HL-60 (cell line): ENCODE measurements around the gene DKK3.

Experiments used
- DNase-seq, 2 experiments: peaks; one replicate each; pipeline ENCODE4 v3.0.0-alpha.2; 2010 to 2020; ENCODE audit warnings: low read depth in 1 of 2, low spot score in 1 of 2
- H3K27ac ChIP-seq: fragments of 250-450 bp; sonication (Bioruptor Pico); replicated peaks from 2 replicates; pipeline ENCODE4 v1.5.1; 2020; ENCODE audit warnings: mild to moderate bottlenecking, moderate library complexity
- H3K27me3 ChIP-seq: fragments of 250-450 bp; sonication (Bioruptor Pico); 2 replicates; pipeline ENCODE4 v1.5.1; 2021; ENCODE audit warnings: mild to moderate bottlenecking, moderate library complexity; ENCODE audit not compliant: insufficient read depth, poor library complexity, severe bottlenecking
- H3K4me3 ChIP-seq: replicated peaks from 2 replicates; pipeline ENCODE4 v1.5.1; 2011; ENCODE audit warnings: mild to moderate bottlenecking, control low read depth, low read length; ENCODE audit not compliant: insufficient read depth
- CTCF ChIP-seq: IDR thresholded peaks from one replicate; pipeline ENCODE4 v1.5.1; 2011; ENCODE audit warnings: low read length, control low read depth, inconsistent platforms; ENCODE audit not compliant: insufficient read depth
- GABPA ChIP-seq: IDR thresholded peaks from 2 replicates; pipeline ENCODE4 v1.6.1; 2012; ENCODE audit warnings: low read depth
- POLR2AphosphoS5 ChIP-seq: IDR thresholded peaks from 2 replicates; pipeline ENCODE4 v1.6.1; 2012; ENCODE audit warnings: low read depth
- REST ChIP-seq: IDR thresholded peaks from 2 replicates; pipeline ENCODE4 v1.6.1; 2012; ENCODE audit warnings: low read depth; ENCODE audit not compliant: insufficient replicate concordance
- SPI1 ChIP-seq: IDR thresholded peaks from 2 replicates; pipeline ENCODE4 v1.6.1; 2012; ENCODE audit warnings: low read depth, mild to moderate bottlenecking, borderline replicate concordance

The DKK3 gene

GRCh38 chr11:11975201-11976092 lies 33.0 kb downstream of the DKK3 start:
- TF ChIP-seq REST (no peak), SPI1 (no peak), POLR2AphosphoS5 (no peak), CTCF (no peak), GABPA (no peak)
- Histone ChIP-seq H3K27ac (no peak overlapping the region), H3K4me3 (no peak overlapping the region), H3K27me3 (no peaks in the 10 kb centered on the region)
- DNase-seq = no peak

GRCh38 chr11:11973866-11974265 lies 34.6 kb downstream of the DKK3 start:
- Histone ChIP-seq H3K4me3 (no peak overlapping the region), H3K27ac (no peak overlapping the region), H3K27me3 (no peaks in the 10 kb centered on the region)
- no peak for DNase-seq
- TF ChIP-seq CTCF (no peak), REST (no peak), POLR2AphosphoS5 (no peak), SPI1 (no peak)

GRCh38 chr11:11973361-11973800 lies 35.0 kb downstream of the DKK3 start:
- Histone ChIP-seq H3K4me3 (no peak overlapping the region), H3K27ac (no peak overlapping the region), H3K27me3 (no peaks in the 10 kb centered on the region)
- no peak for DNase-seq
- no peak for TF ChIP-seq REST
- TF ChIP-seq SPI1 = no peak
- TF ChIP-seq CTCF = no peak
- TF ChIP-seq GABPA = no peak
- TF ChIP-seq POLR2AphosphoS5 = no peak
